DOHH2 (cell line): ENCODE measurements around the gene PTEN.
A peak's percentile ranks its signal among the peaks of the same experiment; 100 is the strongest.

ENCODE experiments used
- H3F3A ChIP-seq: fragments of 200-600 bp; sonication (generic), shearing (Covaris generic); 2 replicates; pipeline ENCODE4 v1.6.0; 2016; ENCODE audit warnings: antibody characterized with exemption, mild to moderate bottlenecking; ENCODE audit not compliant: control insufficient read depth, insufficient read depth
- H3K27ac ChIP-seq: fragments of 200-600 bp; sonication (generic); 2 replicates; pipeline ENCODE4 v1.5.1; 2014; ENCODE audit warnings: low read depth, mild to moderate bottlenecking, low read length, moderate library complexity
- H3K27me3 ChIP-seq: fragments of 200-600 bp; sonication (generic); 2 replicates; pipeline ENCODE4 v1.6.1; 2014; ENCODE audit warnings: mild to moderate bottlenecking, low read length, mixed read lengths; ENCODE audit not compliant: control insufficient read depth
- H3K36me3 ChIP-seq: fragments of 200-600 bp; sonication (generic); 2 replicates; pipeline ENCODE4 v1.6.1; 2014; ENCODE audit warnings: mild to moderate bottlenecking, low read length, moderate library complexity, mixed read lengths; ENCODE audit not compliant: control insufficient read depth
- H3K4me1 ChIP-seq: fragments of 200-600 bp; sonication (generic); 2 replicates; pipeline ENCODE4 v1.6.1; 2014; ENCODE audit warnings: mild to moderate bottlenecking, low read length, mixed read lengths; ENCODE audit not compliant: control insufficient read depth
- H3K4me2 ChIP-seq: fragments of 200-600 bp; sonication (generic); 2 replicates; pipeline ENCODE4 v1.6.0; 2014; ENCODE audit warnings: mild to moderate bottlenecking, low read length, moderate library complexity
- H3K4me3 ChIP-seq: fragments of 200-600 bp; sonication (generic); 2 replicates; pipeline ENCODE4 v1.5.1; 2014; ENCODE audit warnings: mild to moderate bottlenecking, low read length, mixed read lengths
- H3K79me2 ChIP-seq: fragments of 200-600 bp; sonication (generic); 2 replicates; pipeline ENCODE4 v1.6.1; 2014; ENCODE audit warnings: mild to moderate bottlenecking, low read length, mixed read lengths; ENCODE audit not compliant: control insufficient read depth
- H3K9me2 ChIP-seq: fragments of 200-600 bp; sonication (generic); replicated peaks from 2 replicates; pipeline ENCODE4 v1.6.1; 2014; ENCODE audit warnings: mild to moderate bottlenecking, low read length, mixed read lengths; ENCODE audit not compliant: control insufficient read depth
- H3K9me3 ChIP-seq: fragments of 200-600 bp; sonication (generic); 2 replicates; pipeline ENCODE4 v1.6.1; 2014; ENCODE audit warnings: antibody characterized with exemption, low read length, mixed read lengths; ENCODE audit not compliant: control insufficient read depth, insufficient read depth
- H4K20me1 ChIP-seq: fragments of 200-600 bp; sonication (generic); 2 replicates; pipeline ENCODE4 v1.6.0; 2014; ENCODE audit warnings: low read depth, mild to moderate bottlenecking, antibody characterized with exemption, low read length, moderate library complexity; ENCODE audit not compliant: control insufficient read depth, insufficient read depth
- CTCF ChIP-seq: fragments of 200-600 bp; sonication (generic); IDR thresholded peaks from one replicate; pipeline ENCODE4 v1.5.1; 2014; ENCODE audit warnings: antibody characterized with exemption, mild to moderate bottlenecking, low read depth, low read length; ENCODE audit not compliant: poor library complexity, severe bottlenecking
- EZH2phosphoT487 ChIP-seq: fragments of 200-600 bp; sonication (generic); IDR thresholded peaks from 2 replicates; pipeline ENCODE4 v1.6.1; 2017; ENCODE audit warnings: borderline replicate concordance, mild to moderate bottlenecking, antibody characterized with exemption, low read length, moderate library complexity, mixed read lengths

Gene PTEN

GRCh38 chr10:87869773-87870551 lies 6.5 kb downstream of the PTEN start:
- Histone ChIP-seq H3K9me3 (no peaks in the 10 kb centered on the region), H3K9me2 (no peaks in the 10 kb centered on the region), H3K27ac (no peak overlapping the region), H3K4me2 (peak overlapping the region; percentile 85), H3K4me1 (peaks cover 62% of the 10 kb centered on the region), H3K4me3 (peak overlapping the region; percentile 39), H3F3A (peaks cover 3% of the 10 kb centered on the region; the same call in 1 of the 2 replicates), H3K79me2 (peaks cover 100% of the 10 kb centered on the region), H3K36me3 (peaks cover 99% of the 10 kb centered on the region), H3K27me3 (no peaks in the 10 kb centered on the region), H4K20me1 (peaks cover 55% of the 10 kb centered on the region)
- TF ChIP-seq CTCF (no peak), EZH2phosphoT487 (no peak)

- H3F3A ChIP-seq = peaks cover 10% of the 10 kb centered on the region; the same call in 1 of the 2 replicates
- no peaks in the 10 kb centered on the region for H3K9me2 ChIP-seq
- peaks cover 30% of the 10 kb centered on the region for H4K20me1 ChIP-seq
- H3K4me1 ChIP-seq = peaks cover 68% of the 10 kb centered on the region
- H3K4me3 ChIP-seq = no peak overlapping the region
- H3K79me2 ChIP-seq = peaks cover 100% of the 10 kb centered on the region
- TF ChIP-seq EZH2phosphoT487 (no peak), CTCF (no peak)
- H3K4me2 ChIP-seq = peak overlapping the region; percentile 31
- no peak overlapping the region for H3K27ac ChIP-seq
- no peaks in the 10 kb centered on the region for H3K9me3 ChIP-seq
- no peaks in the 10 kb centered on the region for H3K27me3 ChIP-seq
- peaks cover 99% of the 10 kb centered on the region for H3K36me3 ChIP-seq
Measured at GRCh38 chr10:87872828-87873227, 9.4 kb downstream of the PTEN start.

- Histone ChIP-seq H4K20me1 (peaks cover 21% of the 10 kb centered on the region; the same call in 1 of the 2 replicates), H3K27ac (no peak overlapping the region), H3K9me2 (no peaks in the 10 kb centered on the region), H3K4me1 (peaks cover 60% of the 10 kb centered on the region), H3K9me3 (no peaks in the 10 kb centered on the region), H3F3A (peaks cover 10% of the 10 kb centered on the region; the same call in 1 of the 2 replicates), H3K4me3 (no peak overlapping the region), H3K36me3 (peaks cover 99% of the 10 kb centered on the region), H3K79me2 (peaks cover 100% of the 10 kb centered on the region), H3K4me2 (peak overlapping the region; percentile 31), H3K27me3 (no peaks in the 10 kb centered on the region)
- TF ChIP-seq CTCF (no peak), EZH2phosphoT487 (no peak)
Measured at GRCh38 chr10:87873656-87874055, 10.2 kb downstream of the PTEN start.
